HUES48 (cell line): ENCODE data around the gene NFKBIZ.
"Not testable (repeated sequence)": the region's sequence is repeated elsewhere in the genome, so short reads cannot be mapped to it uniquely, and the experiment has no call there.

Source experiments
- H3K27ac ChIP-seq: one replicate; pipeline ENCODE4 v1.7.0; 2013; ENCODE audit warnings: low read depth, low read length, inconsistent platforms
- H3K27me3 ChIP-seq: 2 replicates; pipeline ENCODE4 v1.6.1; 2013; ENCODE audit warnings: mild to moderate bottlenecking, low read length; ENCODE audit not compliant: control insufficient read depth, insufficient read depth
- H3K36me3 ChIP-seq: 2 replicates; pipeline ENCODE4 v1.6.1; 2013; ENCODE audit warnings: low read length; ENCODE audit not compliant: control insufficient read depth, insufficient read depth
- H3K4me1 ChIP-seq: 2 replicates; pipeline ENCODE4 v1.6.1; 2013; ENCODE audit warnings: mild to moderate bottlenecking, low read length; ENCODE audit not compliant: control insufficient read depth, insufficient read depth
- H3K4me3 ChIP-seq: 2 replicates; pipeline ENCODE4 v1.5.1; 2013; ENCODE audit warnings: mild to moderate bottlenecking, low read depth, low read length
- H3K9ac ChIP-seq: 2 replicates; pipeline ENCODE4 v1.6.1; 2013; ENCODE audit warnings: mild to moderate bottlenecking, low read depth, low read length, moderate library complexity
- H3K9me3 ChIP-seq: 2 replicates; pipeline ENCODE4 v1.6.1; 2013; ENCODE audit warnings: low read length; ENCODE audit not compliant: control insufficient read depth, insufficient read depth

Gene NFKBIZ

DNA sequence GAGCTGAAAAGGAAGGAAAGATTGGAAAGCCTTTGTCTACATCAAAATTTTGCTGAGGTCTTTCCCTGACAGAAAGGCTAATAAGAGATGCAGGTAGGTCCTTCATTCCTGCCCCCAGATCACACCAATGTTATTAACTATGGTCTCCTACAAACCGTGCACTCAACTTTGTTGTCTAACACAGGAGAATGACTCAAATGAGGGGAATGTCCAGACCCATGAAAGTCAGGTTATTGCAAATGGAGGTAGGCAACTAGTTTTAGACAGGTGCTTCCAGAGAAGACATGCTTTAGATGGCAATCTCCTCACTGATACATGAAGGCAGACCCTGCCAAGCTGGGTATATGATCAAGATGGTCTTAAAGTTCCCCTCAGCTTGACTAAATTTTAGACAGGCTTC is 51.0 kb downstream of the NFKBIZ start:
- no peaks in the 10 kb centered on the region for H3K27me3 ChIP-seq
- H3K4me3 ChIP-seq = no peak overlapping the region
- H3K4me1 ChIP-seq = peaks cover 7% of the 10 kb centered on the region; the same call in 1 of the 2 replicates
- no peak overlapping the region for H3K27ac ChIP-seq
- H3K9me3 ChIP-seq = peaks cover 4% of the 10 kb centered on the region; the same call in 1 of the 2 replicates
- H3K9ac ChIP-seq = no peak overlapping the region
- H3K36me3 ChIP-seq = no peaks in the 10 kb centered on the region

DNA sequence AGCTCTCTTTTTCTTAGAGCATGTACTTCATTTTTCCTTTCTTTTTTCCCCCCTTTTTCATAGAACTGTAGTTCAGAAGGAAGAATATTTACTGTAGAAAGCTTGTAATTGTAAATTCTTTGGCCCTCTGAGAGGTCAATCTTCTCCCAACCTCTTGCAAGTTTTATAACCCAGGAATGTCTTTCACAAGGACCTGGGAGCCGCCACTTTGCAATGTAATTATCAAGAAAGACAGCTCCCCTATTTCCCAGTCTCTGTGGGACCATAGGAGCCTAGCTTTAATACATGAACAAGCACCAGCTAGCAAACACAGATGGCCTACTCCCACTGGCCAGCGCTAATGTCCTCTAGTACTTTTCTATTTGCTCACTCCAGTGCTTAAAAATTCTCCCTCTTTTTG is 51.4 kb downstream of the NFKBIZ start:
- Histone ChIP-seq H3K4me3 (no peak overlapping the region), H3K9ac (no peak overlapping the region), H3K36me3 (no peaks in the 10 kb centered on the region), H3K27me3 (no peaks in the 10 kb centered on the region), H3K4me1 (peaks cover 7% of the 10 kb centered on the region; the same call in 1 of the 2 replicates), H3K9me3 (peaks cover 4% of the 10 kb centered on the region; the same call in 1 of the 2 replicates), H3K27ac (no peak overlapping the region)

DNA sequence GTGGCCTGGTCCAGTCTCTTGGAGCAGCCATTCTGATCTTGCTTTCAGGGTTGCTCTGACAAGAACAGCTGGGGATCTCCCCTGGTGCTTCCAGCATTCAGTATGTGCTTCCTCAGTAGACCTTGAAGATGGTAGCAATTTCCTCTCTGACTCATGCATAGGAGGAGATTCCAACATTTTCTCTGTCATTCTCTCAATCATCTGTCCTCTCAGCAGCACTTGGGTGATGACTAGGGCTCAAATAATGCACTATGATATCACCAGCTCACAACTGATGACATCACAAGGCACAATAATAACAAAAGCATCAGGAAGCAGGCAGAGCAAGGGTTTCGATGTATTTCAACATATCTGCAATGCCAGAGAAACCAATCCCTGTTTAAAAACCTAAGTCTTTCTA is 52.7 kb downstream of the NFKBIZ start:
- peaks cover 7% of the 10 kb centered on the region; the same call in 1 of the 2 replicates for H3K4me1 ChIP-seq
- H3K9me3 ChIP-seq = no peaks in the 10 kb centered on the region; the same call in 1 of the 2 replicates
- H3K4me3 ChIP-seq = no peak overlapping the region
- no peaks in the 10 kb centered on the region for H3K36me3 ChIP-seq
- no peak overlapping the region for H3K27ac ChIP-seq
- no peaks in the 10 kb centered on the region for H3K27me3 ChIP-seq
- H3K9ac ChIP-seq = no peak overlapping the region

DNA sequence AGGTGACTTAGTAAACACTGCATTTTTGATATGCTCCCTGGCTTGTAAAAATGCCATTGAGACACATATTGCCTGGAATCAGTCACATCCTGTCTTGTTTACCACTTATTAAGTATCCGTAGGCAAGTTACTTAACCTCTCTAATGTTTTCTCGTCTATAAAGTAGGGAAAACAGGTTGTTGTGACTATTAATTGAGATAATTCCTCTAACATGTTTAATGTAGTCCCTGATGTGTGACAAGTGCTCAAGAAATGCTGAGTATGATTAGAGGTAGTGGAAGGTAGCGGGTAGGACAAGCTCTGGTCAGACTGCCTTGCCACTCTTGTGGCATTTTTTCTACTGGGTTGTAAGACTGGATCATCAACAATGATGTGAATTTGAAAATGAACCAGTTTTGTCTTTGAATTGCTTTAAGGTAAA is 54.1 kb downstream of the NFKBIZ start:
- no peaks in the 10 kb centered on the region for H3K36me3 ChIP-seq
- H3K27ac ChIP-seq = no peak overlapping the region
- H3K27me3 ChIP-seq = no peaks in the 10 kb centered on the region
- peaks cover 6% of the 10 kb centered on the region; the same call in 1 of the 2 replicates for H3K4me1 ChIP-seq
- no peak overlapping the region for H3K9ac ChIP-seq
- H3K9me3 ChIP-seq = no peaks in the 10 kb centered on the region
- H3K4me3 ChIP-seq = no peak overlapping the region

DNA sequence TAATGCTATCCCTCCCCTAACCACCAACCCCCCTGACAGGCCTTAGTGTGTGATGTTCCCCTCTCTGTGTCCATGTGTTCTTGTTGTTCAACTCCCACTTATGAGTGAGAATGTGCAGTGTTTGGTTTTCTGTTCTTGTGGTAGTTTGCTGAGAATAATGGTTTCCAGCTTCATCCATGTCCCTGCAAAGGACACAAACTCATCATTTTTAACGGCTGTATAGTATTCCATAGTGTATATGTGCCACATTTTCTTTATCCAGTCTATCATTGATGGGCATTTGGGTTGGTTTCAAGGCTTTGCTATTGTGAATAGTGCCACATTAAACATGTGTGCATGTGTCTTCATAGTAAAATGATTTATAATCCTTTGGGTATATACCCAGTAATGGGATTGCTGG is 56.3 kb downstream of the NFKBIZ start:
- not testable (repeated sequence) for H3K27me3 ChIP-seq, H3K9ac ChIP-seq, H3K36me3 ChIP-seq, H3K4me1 ChIP-seq, H3K9me3 ChIP-seq, H3K27ac ChIP-seq, H3K4me3 ChIP-seq
